HepG2 (cell line): Measurements from ENCODE around the gene NT5C. TPM values are rescaled to one million over a fixed set of nuclear protein-coding genes. Genes with fewer than 3 reads are reported as not detected.

Experiments used
- ATF4 ChIP-seq, 2 experiments: fragments of 450-650 bp in 1 of 2; sonication (generic) in 1 of 2; formaldehyde crosslinking; IDR thresholded peaks; 2 replicates each; pipeline versions ENCODE4 v1.5.0 to v1.8.0; 2020 to 2022; ENCODE audit warnings: mild to moderate bottlenecking in 1 of 2, missing genetic modification reagents in 1 of 2
- EEA1 ChIP-seq: sonication (generic); formaldehyde crosslinking; IDR thresholded peaks from 2 replicates; pipeline ENCODE4 v1.5.1; 2020; ENCODE audit warnings: mild to moderate bottlenecking, missing genetic modification reagents, borderline replicate concordance
- HOXA3 ChIP-seq: sonication (generic); formaldehyde crosslinking; IDR thresholded peaks from 2 replicates; pipeline ENCODE4 v1.5.0; 2020; ENCODE audit warnings: missing genetic modification reagents
- IRF9 ChIP-seq: sonication (generic); formaldehyde crosslinking; IDR thresholded peaks from 2 replicates; pipeline ENCODE4 v1.8.0; 2022; ENCODE audit warnings: missing genetic modification reagents, mild to moderate bottlenecking, borderline replicate concordance
- MXD4 ChIP-seq: IDR thresholded peaks from 2 replicates; pipeline ENCODE4 v1.6.1; 2016; ENCODE audit warnings: mild to moderate bottlenecking, missing biosample characterization, missing genetic modification reagents
- RAD21 ChIP-seq: fragments of 450-650 bp; formaldehyde crosslinking; IDR thresholded peaks from 2 replicates; pipeline ENCODE4 v1.5.0; 2020; ENCODE audit warnings: mild to moderate bottlenecking
- SRF ChIP-seq: IDR thresholded peaks from 2 replicates; pipeline ENCODE4 v1.6.1; 2011; ENCODE audit warnings: mild to moderate bottlenecking, low read depth, low read length, moderate library complexity
- TBL1XR1 ChIP-seq: fragments of 150-350 bp; IDR thresholded peaks from 2 replicates; pipeline ENCODE4 v1.6.1; 2014; ENCODE audit warnings: borderline replicate concordance, low read length; ENCODE audit not compliant: partially characterized antibody
- ZBTB3 ChIP-seq: sonication (generic); formaldehyde crosslinking; IDR thresholded peaks from 2 replicates; pipeline ENCODE4 v1.4.0; 2020; ENCODE audit warnings: low read depth, mild to moderate bottlenecking, moderate library complexity, missing genetic modification reagents, borderline replicate concordance
- ZFP36L1 ChIP-seq: sonication (generic); formaldehyde crosslinking; IDR thresholded peaks from 2 replicates; pipeline ENCODE4 v1.8.0; 2022; ENCODE audit warnings: mild to moderate bottlenecking, missing genetic modification reagents, moderate library complexity
- ZNF180 ChIP-seq: sonication (generic); formaldehyde crosslinking; IDR thresholded peaks from 2 replicates; pipeline ENCODE4 v1.4.0; 2020; ENCODE audit warnings: low read depth, missing genetic modification reagents, borderline replicate concordance
- ZNF207 ChIP-seq: fragments of 450-650 bp; IDR thresholded peaks from 2 replicates; pipeline ENCODE4 v1.6.1; 2016; ENCODE audit warnings: antibody characterized with exemption, borderline replicate concordance
- ZNF275 ChIP-seq: sonication (generic); formaldehyde crosslinking; IDR thresholded peaks from 2 replicates; pipeline ENCODE4 v1.8.0; 2022; ENCODE audit warnings: missing genetic modification reagents, mild to moderate bottlenecking, inconsistent platforms, borderline replicate concordance
- ZNF317 ChIP-seq: sonication (generic); formaldehyde crosslinking; IDR thresholded peaks from 2 replicates; pipeline ENCODE4 v1.5.0; 2020; ENCODE audit warnings: mild to moderate bottlenecking, missing genetic modification reagents
- ZNF639 ChIP-seq: conservative IDR thresholded peaks from 2 replicates; pipeline ENCODE4 v1.6.1; 2018; ENCODE audit warnings: missing genetic modification reagents
- ZNF746 ChIP-seq: sonication (generic); formaldehyde crosslinking; IDR thresholded peaks from 2 replicates; pipeline ENCODE4 v1.8.0; 2022; ENCODE audit warnings: mild to moderate bottlenecking, missing genetic modification reagents
- polyA plus RNA-seq, 8 experiments: library from polyadenylated mRNA; depleted of rRNA in 3 of 8; stranded (reverse) in 7 of 8; unstranded in 1 of 8; fragments of >200 nt; fragmentation: Illumina TruSeq in 4 of 8; extraction: Trizol in 4 of 8; gene quantifications; 2 replicates each; pipeline versions ENCODE4 v1.2.1 to v1.2.3, GENCODE V29; 2011 to 2016; ENCODE audit warnings: low read depth in 4 of 8, missing spikeins in 1 of 8, mixed read lengths in 1 of 8; ENCODE audit not compliant: insufficient read depth in 1 of 8
- total RNA-seq, 5 experiments: library from RNA; depleted of rRNA; stranded (reverse); fragments of >200 nt; fragmentation: Illumina TruSeq; extraction: Trizol; gene quantifications; 2 replicates each; pipeline ENCODE4 v1.2.3, GENCODE V29; 2016; ENCODE audit warnings: low read depth in 1 of 5
- TF ChIP-seq, protein P1 (sequence below): sonication (generic); formaldehyde crosslinking; IDR thresholded peaks from 2 replicates; pipeline ENCODE4 v1.5.1; 2020; ENCODE audit warnings: mild to moderate bottlenecking, moderate library complexity, missing genetic modification reagents
- TF ChIP-seq, protein P2 (sequence below): sonication (generic); formaldehyde crosslinking; IDR thresholded peaks from 2 replicates; pipeline ENCODE4 v1.5.1; 2020; ENCODE audit warnings: mild to moderate bottlenecking, missing genetic modification reagents
- TF ChIP-seq, protein P3 (sequence below): sonication (generic); formaldehyde crosslinking; IDR thresholded peaks from 2 replicates; pipeline ENCODE4 v1.4.0; 2020; ENCODE audit warnings: mild to moderate bottlenecking, missing genetic modification reagents

Gene NT5C
- total and polyA plus RNA-seq, 2 of the 13 experiments (the other 11 are each of a cell fraction or from before 2014, with no cell fraction given): 42.8 to 48.6 TPM

- TF ChIP-seq, protein P1, sequence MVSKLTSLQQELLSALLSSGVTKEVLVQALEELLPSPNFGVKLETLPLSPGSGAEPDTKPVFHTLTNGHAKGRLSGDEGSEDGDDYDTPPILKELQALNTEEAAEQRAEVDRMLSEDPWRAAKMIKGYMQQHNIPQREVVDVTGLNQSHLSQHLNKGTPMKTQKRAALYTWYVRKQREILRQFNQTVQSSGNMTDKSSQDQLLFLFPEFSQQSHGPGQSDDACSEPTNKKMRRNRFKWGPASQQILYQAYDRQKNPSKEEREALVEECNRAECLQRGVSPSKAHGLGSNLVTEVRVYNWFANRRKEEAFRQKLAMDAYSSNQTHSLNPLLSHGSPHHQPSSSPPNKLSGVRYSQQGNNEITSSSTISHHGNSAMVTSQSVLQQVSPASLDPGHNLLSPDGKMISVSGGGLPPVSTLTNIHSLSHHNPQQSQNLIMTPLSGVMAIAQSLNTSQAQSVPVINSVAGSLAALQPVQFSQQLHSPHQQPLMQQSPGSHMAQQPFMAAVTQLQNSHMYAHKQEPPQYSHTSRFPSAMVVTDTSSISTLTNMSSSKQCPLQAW (CRISPR knock-in tag): no peak
- TF ChIP-seq TBL1XR1 (peak; percentile 89), ZNF746 (CRISPR knock-in tag) (peak; percentile 72), ATF4 (CRISPR knock-in tag; IDR thresholded peaks at IDR 0.05) (peak in 1 of 2 experiments; percentile 77; a peak in 2 of 4 replicates), ZFP36L1 (CRISPR knock-in tag) (peak; percentile 48; the same call in 1 of the 2 replicates), ZNF180 (CRISPR knock-in tag) (no peak), RAD21 (CRISPR knock-in tag) (peak; percentile 25; the same call in 1 of the 2 replicates), SRF (no peak; the same call in 1 of the 2 replicates), ZNF639 (CRISPR knock-in tag) (0 out of 2 replicates have a peak, but pooled peaks have one; percentile 52), ZNF275 (CRISPR knock-in tag) (no peak; the same call in 1 of the 2 replicates), HOXA3 (CRISPR knock-in tag) (peak; percentile 88), ZNF317 (CRISPR knock-in tag) (no peak), ZNF207 (no peak), ZBTB3 (CRISPR knock-in tag) (peak; percentile 77; the same call in 1 of the 2 replicates), IRF9 (CRISPR knock-in tag) (no peak; the same call in 1 of the 2 replicates), EEA1 (CRISPR knock-in tag) (no peak), MXD4 (no peak)
- TF ChIP-seq, protein P2, sequence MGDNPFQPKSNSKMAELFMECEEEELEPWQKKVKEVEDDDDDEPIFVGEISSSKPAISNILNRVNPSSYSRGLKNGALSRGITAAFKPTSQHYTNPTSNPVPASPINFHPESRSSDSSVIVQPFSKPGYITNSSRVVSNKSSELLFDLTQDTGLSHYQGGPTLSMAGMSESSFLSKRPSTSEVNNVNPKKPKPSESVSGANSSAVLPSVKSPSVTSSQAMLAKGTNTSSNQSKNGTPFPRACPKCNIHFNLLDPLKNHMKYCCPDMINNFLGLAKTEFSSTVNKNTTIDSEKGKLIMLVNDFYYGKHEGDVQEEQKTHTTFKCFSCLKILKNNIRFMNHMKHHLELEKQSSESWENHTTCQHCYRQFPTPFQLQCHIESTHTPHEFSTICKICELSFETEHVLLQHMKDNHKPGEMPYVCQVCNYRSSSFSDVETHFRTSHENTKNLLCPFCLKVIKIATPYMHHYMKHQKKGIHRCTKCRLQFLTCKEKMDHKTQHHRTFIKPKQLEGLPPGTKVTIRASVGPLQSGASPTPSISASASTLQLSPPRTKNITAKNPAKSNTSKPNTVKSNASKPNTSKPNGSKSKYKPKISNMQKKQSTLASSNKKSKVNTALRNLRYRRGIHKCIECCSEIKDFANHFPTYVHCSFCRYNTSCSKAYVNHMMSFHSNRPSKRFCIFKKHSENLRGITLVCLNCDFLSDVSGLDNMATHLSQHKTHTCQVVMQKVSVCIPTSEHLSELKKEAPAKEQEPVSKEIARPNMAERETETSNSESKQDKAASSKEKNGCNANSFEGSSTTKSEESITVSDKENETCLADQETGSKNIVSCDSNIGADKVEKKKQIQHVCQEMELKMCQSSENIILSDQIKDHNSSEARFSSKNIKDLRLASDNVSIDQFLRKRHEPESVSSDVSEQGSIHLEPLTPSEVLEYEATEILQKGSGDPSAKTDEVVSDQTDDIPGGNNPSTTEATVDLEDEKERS: peak; percentile 86
- TF ChIP-seq, protein P3, sequence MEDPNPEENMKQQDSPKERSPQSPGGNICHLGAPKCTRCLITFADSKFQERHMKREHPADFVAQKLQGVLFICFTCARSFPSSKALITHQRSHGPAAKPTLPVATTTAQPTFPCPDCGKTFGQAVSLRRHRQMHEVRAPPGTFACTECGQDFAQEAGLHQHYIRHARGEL: no peak
These were observed 47.4 kb downstream of the NT5C start (continued) for GRCh38 chr17:75084039-75084660.
